H9 (cell line): ENCODE results near the gene ENOPH1. TPM values are rescaled to one million over a fixed set of nuclear protein-coding genes. Genes with fewer than 3 reads are reported as not detected.
"Not testable (repeated sequence)": the region's sequence is repeated elsewhere in the genome, so short reads cannot be mapped to it uniquely, and the experiment has no call there.

Experiments used
- DNase-seq: peaks from one replicate; pipeline ENCODE4 v3.0.0-alpha.2; 2017
- H2AFZ ChIP-seq: one replicate; pipeline ENCODE4 v1.6.1; 2013; ENCODE audit warnings: mild to moderate bottlenecking, low read length, control low read depth, moderate library complexity
- H2AK5ac ChIP-seq: 2 replicates; pipeline ENCODE4 v1.6.1; 2013; ENCODE audit warnings: low read length, control low read depth, mixed read lengths; ENCODE audit not compliant: insufficient read length
- H2BK120ac ChIP-seq: one replicate; pipeline ENCODE4 v1.6.1; 2013; ENCODE audit warnings: low read depth, mild to moderate bottlenecking, low read length, control low read depth, inconsistent platforms; ENCODE audit not compliant: poor library complexity, severe bottlenecking
- H2BK12ac ChIP-seq: 2 replicates; pipeline ENCODE4 v1.6.1; 2013; ENCODE audit warnings: low read length, control low read depth, mixed read lengths, low read depth; ENCODE audit not compliant: insufficient read length
- H2BK15ac ChIP-seq: 2 replicates; pipeline ENCODE4 v1.6.1; 2013; ENCODE audit warnings: low read depth, low read length, control low read depth
- H2BK20ac ChIP-seq: one replicate; pipeline ENCODE4 v1.6.1; 2013; ENCODE audit warnings: low read depth, mild to moderate bottlenecking, low read length, control low read depth, inconsistent platforms; ENCODE audit not compliant: poor library complexity, severe bottlenecking
- H2BK5ac ChIP-seq: 2 replicates; pipeline ENCODE4 v1.6.1; 2013; ENCODE audit warnings: low read length, control low read depth, mixed read lengths; ENCODE audit not compliant: insufficient read length
- H3K14ac ChIP-seq: 2 replicates; pipeline ENCODE4 v1.6.1; 2013; ENCODE audit warnings: low read length, control low read depth; ENCODE audit not compliant: insufficient read depth
- H3K18ac ChIP-seq: 2 replicates; pipeline ENCODE4 v1.6.1; 2013; ENCODE audit warnings: low read depth, mild to moderate bottlenecking, mixed read lengths, low read length, control low read depth; ENCODE audit not compliant: insufficient read length
- H3K23ac ChIP-seq: 2 replicates; pipeline ENCODE4 v1.6.1; 2013; ENCODE audit warnings: low read length, control low read depth, mixed read lengths, low read depth; ENCODE audit not compliant: insufficient read length
- H3K23me2 ChIP-seq: 2 replicates; pipeline ENCODE4 v1.6.1; 2013; ENCODE audit warnings: low read depth, mild to moderate bottlenecking, mixed read lengths, low read length, control low read depth; ENCODE audit not compliant: insufficient read length, poor library complexity, severe bottlenecking
- H3K27ac ChIP-seq: 2 replicates; pipeline ENCODE4 v1.5.1; 2013; ENCODE audit warnings: low read length, control low read depth, mixed read lengths, low read depth; ENCODE audit not compliant: insufficient read length
- H3K27me3 ChIP-seq: 2 replicates; pipeline ENCODE4 v1.6.1; 2013; ENCODE audit warnings: low read length, control low read depth, inconsistent platforms; ENCODE audit not compliant: insufficient read depth
- H3K4ac ChIP-seq: 2 replicates; pipeline ENCODE4 v1.6.1; 2013; ENCODE audit warnings: low read depth, mild to moderate bottlenecking, control low read depth, inconsistent platforms, low read length, moderate library complexity
- H3K4me1 ChIP-seq: 2 replicates; pipeline ENCODE4 v1.6.1; 2013; ENCODE audit warnings: low read length, control low read depth, inconsistent platforms; ENCODE audit not compliant: insufficient read depth
- H3K4me2 ChIP-seq: 2 replicates; pipeline ENCODE4 v1.6.1; 2013; ENCODE audit warnings: low read length, control low read depth, mixed read lengths; ENCODE audit not compliant: insufficient read length, insufficient read depth
- H3K56ac ChIP-seq: 2 replicates; pipeline ENCODE4 v1.6.1; 2013; ENCODE audit warnings: low read depth, mild to moderate bottlenecking, mixed read lengths, low read length, control low read depth; ENCODE audit not compliant: insufficient read length
- H3K79me1 ChIP-seq: 2 replicates; pipeline ENCODE4 v1.6.1; 2013; ENCODE audit warnings: low read depth, mild to moderate bottlenecking, moderate library complexity, low read length, control low read depth, inconsistent platforms; ENCODE audit not compliant: insufficient read depth, poor library complexity, severe bottlenecking
- H3K79me2 ChIP-seq: 2 replicates; pipeline ENCODE4 v1.6.1; 2013; ENCODE audit warnings: low read length, control low read depth, inconsistent platforms; ENCODE audit not compliant: insufficient read depth
- H3K9ac ChIP-seq: 2 replicates; pipeline ENCODE4 v1.6.1; 2013; ENCODE audit warnings: low read length, control low read depth, mixed read lengths; ENCODE audit not compliant: insufficient read length; ENCODE audit errors: extremely low read depth
- H3K9me3 ChIP-seq: one replicate; pipeline ENCODE4 v1.6.1; 2013; ENCODE audit warnings: low read depth, low read length, inconsistent platforms; ENCODE audit not compliant: control insufficient read depth
- H3T11ph ChIP-seq: one replicate; pipeline ENCODE4 v1.6.1; 2013; ENCODE audit warnings: mild to moderate bottlenecking, low read length, control low read depth, inconsistent platforms
- H4K20me1 ChIP-seq: one replicate; pipeline ENCODE4 v1.6.1; 2013; ENCODE audit not compliant: control insufficient read depth, insufficient read length, insufficient read depth
- H4K5ac ChIP-seq: 2 replicates; pipeline ENCODE4 v1.6.1; 2013; ENCODE audit warnings: low read depth, mild to moderate bottlenecking, mixed read lengths, low read length, control low read depth; ENCODE audit not compliant: insufficient read length
- H4K8ac ChIP-seq: replicated peaks from 2 replicates; pipeline ENCODE4 v1.6.1; 2013; ENCODE audit warnings: low read length, control low read depth, mixed read lengths, low read depth; ENCODE audit not compliant: insufficient read length
- H4K91ac ChIP-seq: 2 replicates; pipeline ENCODE4 v1.6.1; 2013; ENCODE audit warnings: low read depth, mild to moderate bottlenecking, moderate library complexity, mixed read lengths, low read length, control low read depth; ENCODE audit not compliant: insufficient read length
- H3K27ac Mint-ChIP-seq, 3 experiments: 2 replicates in 2 of 3; 3 replicates in 1 of 3; pipeline ENCODE4 v1.8.0; 2020 to 2021; ENCODE audit warnings: mixed read lengths in 3 of 3, mild to moderate bottlenecking in 1 of 3, moderate library complexity in 1 of 3
- H3K27me3 Mint-ChIP-seq: 2 replicates; pipeline ENCODE4 v1.8.0; 2021; ENCODE audit warnings: low read depth, mild to moderate bottlenecking, moderate library complexity, mixed read lengths
- H3K36me3 Mint-ChIP-seq, 3 experiments: 2 replicates in 2 of 3; 3 replicates in 1 of 3; pipeline ENCODE4 v1.8.0; 2020 to 2021; ENCODE audit warnings: low read depth in 3 of 3, mixed read lengths in 3 of 3; ENCODE audit not compliant: insufficient read depth in 1 of 3
- H3K4me1 Mint-ChIP-seq, 2 experiments: 2 replicates each; pipeline ENCODE4 v1.8.0; 2020; ENCODE audit warnings: mixed read lengths in 2 of 2
- H3K4me3 Mint-ChIP-seq, 2 experiments: 2 replicates in 1 of 2; 3 replicates in 1 of 2; pipeline ENCODE4 v1.8.0; 2020 to 2021; ENCODE audit warnings: mild to moderate bottlenecking in 2 of 2, mixed read lengths in 2 of 2, moderate library complexity in 1 of 2
- H3K9me3 Mint-ChIP-seq, 2 experiments: 2 replicates in 1 of 2; 3 replicates in 1 of 2; pipeline ENCODE4 v1.8.0; 2020; ENCODE audit warnings: mild to moderate bottlenecking in 2 of 2, mixed read lengths in 2 of 2, moderate library complexity in 1 of 2
- CTCF ChIP-seq: fragments of 200-600 bp; sonication (generic); conservative IDR thresholded peaks from 3 replicates; pipeline ENCODE4 v1.8.0; 2021; ENCODE audit warnings: antibody characterized with exemption, mild to moderate bottlenecking
- WGBS: extraction: QIAGEN DNeasy Blood & Tissue Kit; methylation state at CpG from one replicate; pipeline ENCODE4 v1.1.7; 2013; ENCODE audit warnings: missing lambda C conversion rate, low lambda C conversion rate, mixed read lengths; ENCODE audit not compliant: insufficient read length; ENCODE audit errors: extremely low coverage; 5-methylcytosine and 5-hydroxymethylcytosine counted together
- total RNA-seq: library from RNA; stranded (reverse); gene quantifications from 2 replicates; pipeline ENCODE4 v1.2.1, GENCODE V29; 2021

ENOPH1 gene
- total RNA-seq, 1 experiment from 2014 or later, result 62.4 TPM

GRCh38 chr4:82403725-82404124 is 26.7 kb upstream of the ENOPH1 start:
- no peak overlapping the region for H3K27ac Mint-ChIP-seq
- Histone ChIP-seq H2BK120ac (no peak overlapping the region), H3K79me1 (no peaks in the 10 kb centered on the region), H2AK5ac (no peak overlapping the region), H3K56ac (no peak overlapping the region), H4K20me1 (no peaks in the 10 kb centered on the region), H3K4ac (no peak overlapping the region), H3K27ac (no peak overlapping the region), H3K4me1 (no peaks in the 10 kb centered on the region), H3K14ac (no peak overlapping the region), H4K5ac (no peak overlapping the region), H4K8ac (no peak overlapping the region), H2AFZ (no peak overlapping the region), H3T11ph (no peak overlapping the region), H3K27me3 (no peaks in the 10 kb centered on the region), H3K23ac (no peak overlapping the region), H2BK12ac (no peak overlapping the region), H3K79me2 (no peaks in the 10 kb centered on the region), H3K9me3 (no peaks in the 10 kb centered on the region), H2BK15ac (no peak overlapping the region), H3K9ac (no peak overlapping the region), H3K23me2 (no peaks in the 10 kb centered on the region), H2BK20ac (no peak overlapping the region), H3K18ac (no peak overlapping the region), H3K4me2 (no peak overlapping the region), H4K91ac (no peak overlapping the region), H2BK5ac (no peak overlapping the region)
- DNase-seq, result no peak
- no peaks in the 10 kb centered on the region; a peak in 1 of 5 replicates for H3K9me3 Mint-ChIP-seq
- TF ChIP-seq CTCF, result no peak
- no peaks in the 10 kb centered on the region for H3K4me1 Mint-ChIP-seq
- H3K4me3 Mint-ChIP-seq, result no peak overlapping the region
- no CpG with 5 or more reads among the region's 1 CpG for WGBS
- no peaks in the 10 kb centered on the region for H3K36me3 Mint-ChIP-seq
- no peaks in the 10 kb centered on the region for H3K27me3 Mint-ChIP-seq

- not testable (repeated sequence) for H2BK20ac ChIP-seq, H2BK15ac ChIP-seq, H3K36me3 Mint-ChIP-seq, H3K4me1 ChIP-seq, H3K18ac ChIP-seq, H3K4me2 ChIP-seq, H3T11ph ChIP-seq, H4K5ac ChIP-seq, H3K27ac Mint-ChIP-seq, H3K56ac ChIP-seq, H3K23ac ChIP-seq, H2BK120ac ChIP-seq, H4K8ac ChIP-seq, DNase-seq, H3K79me2 ChIP-seq, H3K9me3 ChIP-seq, H3K27me3 ChIP-seq, H3K27me3 Mint-ChIP-seq, H2AFZ ChIP-seq, H3K23me2 ChIP-seq, H3K27ac ChIP-seq, H4K20me1 ChIP-seq, H3K4me3 Mint-ChIP-seq, H3K79me1 ChIP-seq, H3K9ac ChIP-seq, H2BK5ac ChIP-seq, H2BK12ac ChIP-seq, H4K91ac ChIP-seq, H3K4ac ChIP-seq, H2AK5ac ChIP-seq, H3K14ac ChIP-seq
- H3K9me3 Mint-ChIP-seq, result peaks cover 6 to 13% of the 10 kb centered on the region in 2 experiments; a peak in 4 of 5 replicates
- WGBS, result no CpG with 5 or more reads among the region's 11 CpGs
- H3K4me1 Mint-ChIP-seq, result peaks cover 8 to 12% of the 10 kb centered on the region in 2 experiments
Measured at GRCh38 chr4:82415061-82415460, 15.3 kb upstream of the ENOPH1 start.
